HG02571 (cell line): Measurements from ENCODE around the gene PIEZO2.

ENCODE experiments used
- ATAC-seq: cut with Tn5 transposase; IDR thresholded peaks from one replicate; pipeline ENCODE4 v1.9.1; 2021; ENCODE audit warnings: mild to moderate bottlenecking, moderate library complexity; ENCODE audit not compliant: unreplicated experiment

Gene PIEZO2

DNA sequence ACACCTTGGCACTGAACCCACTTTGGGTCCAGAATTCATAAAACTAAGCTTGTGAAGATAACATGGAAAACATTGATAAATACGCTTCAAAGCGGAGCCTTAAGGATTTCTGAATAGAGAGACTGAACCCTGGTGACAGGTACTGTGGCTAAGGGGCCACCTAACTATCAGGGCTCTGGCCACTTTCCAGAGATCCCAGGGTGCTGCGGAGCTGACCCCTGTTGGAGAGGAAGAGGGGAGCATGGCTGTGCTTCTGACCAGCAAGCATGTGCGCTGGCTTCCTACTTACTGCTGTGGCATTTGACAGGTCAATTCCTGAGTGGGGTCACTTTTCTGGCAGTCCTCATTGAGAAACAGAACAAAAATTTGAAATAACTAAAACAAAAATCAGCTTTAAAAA is 395.2 kb downstream of the PIEZO2 start:
- no peak for ATAC-seq

DNA sequence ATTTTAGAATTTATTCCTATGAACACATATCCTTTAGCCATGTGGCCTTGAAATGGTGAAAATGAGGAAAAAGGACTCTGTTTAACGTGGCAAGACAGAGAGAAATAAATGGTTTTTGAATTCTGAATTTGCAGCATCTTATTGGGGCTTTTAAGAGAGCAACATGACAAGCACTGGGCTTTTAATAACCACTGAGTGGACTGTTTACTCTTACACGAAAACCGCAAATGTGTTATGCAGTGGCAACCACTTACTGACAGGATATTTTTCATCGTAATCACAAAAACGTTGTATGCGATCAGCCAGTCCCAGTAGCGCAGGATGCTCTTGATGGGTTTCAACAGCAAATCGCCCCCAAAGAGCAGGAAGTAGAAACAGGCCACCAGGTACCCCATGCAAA is 397.0 kb downstream of the PIEZO2 start:
- no peak for ATAC-seq

DNA sequence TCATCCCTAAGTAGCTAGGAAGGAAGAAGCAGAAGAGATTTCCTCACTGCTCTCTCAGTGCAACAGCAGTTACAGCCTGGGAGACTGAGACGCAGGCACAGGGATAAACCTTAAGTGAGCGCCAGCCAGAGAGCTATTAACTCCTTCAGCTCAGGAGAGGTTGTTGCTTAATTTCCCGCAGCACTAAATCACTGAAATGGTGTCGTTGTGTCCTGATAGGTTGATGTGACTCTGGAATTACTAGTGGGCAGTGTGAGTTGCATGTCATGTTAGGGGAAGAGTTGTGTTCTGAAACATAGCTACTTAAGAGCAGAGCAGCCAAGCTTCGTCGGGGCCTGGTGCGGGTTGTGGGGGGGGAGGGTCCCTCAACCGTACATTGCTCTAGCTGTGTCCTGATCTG is 397.7 kb downstream of the PIEZO2 start:
- ATAC-seq: no peak

DNA sequence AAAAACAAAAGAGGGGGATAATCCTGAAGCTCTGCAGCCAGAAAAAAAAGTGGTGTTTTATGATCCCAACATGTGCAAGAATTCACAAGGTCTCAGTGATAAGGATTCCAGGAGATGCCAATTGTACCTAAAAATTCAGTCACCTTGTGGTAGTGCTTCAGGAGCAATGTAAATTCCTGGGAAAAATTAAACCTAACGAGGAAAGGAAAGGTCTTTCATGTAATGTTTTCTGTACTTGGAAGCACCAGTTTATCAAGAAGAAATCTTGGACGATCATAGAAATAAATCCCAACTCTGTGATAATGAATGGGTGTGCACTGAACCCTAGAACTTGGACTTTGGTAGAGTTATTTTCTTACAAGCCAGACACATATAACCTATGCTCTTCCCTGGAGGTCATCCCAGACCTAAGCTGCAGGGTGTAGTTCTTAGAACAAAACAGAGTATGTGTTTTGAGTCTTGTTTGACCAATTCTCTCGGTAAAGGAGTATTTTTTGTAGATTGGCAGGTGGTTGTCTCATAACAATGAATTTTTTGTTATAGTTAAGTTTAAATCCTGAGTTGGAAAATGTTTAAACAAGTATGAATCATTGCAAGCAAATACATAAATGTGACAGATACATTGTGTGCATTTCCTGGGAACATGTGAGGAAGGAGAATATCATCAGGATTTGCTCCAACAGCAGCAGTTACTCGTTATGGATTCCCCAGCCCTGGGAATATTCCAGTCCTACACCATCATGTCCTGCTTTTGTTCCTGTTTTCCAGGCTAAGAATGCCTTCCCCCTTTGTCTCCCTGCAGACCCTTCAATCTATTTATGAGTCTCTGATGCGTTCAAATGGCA is 399.0 kb downstream of the PIEZO2 start:
- no peak for ATAC-seq

DNA sequence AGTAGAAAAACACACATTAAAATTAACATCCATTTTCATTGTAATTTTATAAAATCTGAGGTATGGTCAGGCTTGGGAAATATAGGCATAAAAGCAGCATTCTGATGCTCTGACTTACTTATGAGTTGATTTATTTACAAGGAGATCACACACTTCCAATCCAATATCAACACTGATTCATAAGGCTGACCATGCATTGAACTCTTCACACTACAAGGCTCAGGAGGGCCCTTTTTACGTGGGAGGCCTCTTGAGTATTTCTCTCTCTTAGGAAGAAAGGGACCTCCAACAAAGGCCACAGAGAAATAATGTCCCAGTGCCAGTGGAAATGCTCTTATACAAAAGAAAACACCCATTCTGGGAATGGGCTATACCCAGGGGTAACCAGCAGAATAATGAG is 400.7 kb downstream of the PIEZO2 start:
- no peak for ATAC-seq

DNA sequence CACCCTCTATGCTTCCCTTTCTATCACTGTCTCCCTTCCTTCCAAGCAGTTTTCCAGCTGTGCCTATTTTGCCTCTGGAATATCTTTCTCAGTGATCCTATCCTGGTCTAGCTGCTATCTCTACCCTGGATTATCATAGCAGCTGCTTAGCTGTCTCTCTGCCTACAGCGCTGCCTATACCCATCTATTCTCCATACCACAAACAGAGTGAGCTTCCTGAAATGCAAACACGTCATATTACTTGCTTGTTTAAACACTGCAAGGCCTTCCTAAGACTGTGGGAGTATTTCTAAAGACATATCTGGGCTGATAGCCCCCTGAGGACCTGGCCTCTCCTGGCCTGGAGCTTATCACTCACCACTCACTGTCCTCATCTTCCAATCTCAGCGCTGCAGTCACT is 403.4 kb downstream of the PIEZO2 start:
- no peak for ATAC-seq

DNA sequence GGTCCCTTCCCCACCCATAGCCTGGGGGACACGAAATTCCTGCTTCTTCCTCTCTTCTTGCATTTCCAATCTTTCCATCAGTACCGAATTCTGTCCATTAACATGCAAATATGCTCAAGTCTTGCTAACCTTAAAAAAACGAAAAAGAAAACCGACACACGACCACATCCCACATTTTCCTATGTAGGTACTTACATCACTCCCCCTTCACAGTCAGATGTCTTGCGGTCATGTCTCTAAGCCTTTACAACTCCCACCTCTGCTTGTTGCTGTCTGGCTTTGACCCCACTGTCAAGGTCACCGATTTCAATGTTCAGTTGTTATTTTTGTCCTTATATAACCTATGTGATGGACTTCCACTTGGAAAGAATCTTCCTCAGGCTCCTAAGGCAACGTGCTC is 404.1 kb downstream of the PIEZO2 start:
- no peak for ATAC-seq

DNA sequence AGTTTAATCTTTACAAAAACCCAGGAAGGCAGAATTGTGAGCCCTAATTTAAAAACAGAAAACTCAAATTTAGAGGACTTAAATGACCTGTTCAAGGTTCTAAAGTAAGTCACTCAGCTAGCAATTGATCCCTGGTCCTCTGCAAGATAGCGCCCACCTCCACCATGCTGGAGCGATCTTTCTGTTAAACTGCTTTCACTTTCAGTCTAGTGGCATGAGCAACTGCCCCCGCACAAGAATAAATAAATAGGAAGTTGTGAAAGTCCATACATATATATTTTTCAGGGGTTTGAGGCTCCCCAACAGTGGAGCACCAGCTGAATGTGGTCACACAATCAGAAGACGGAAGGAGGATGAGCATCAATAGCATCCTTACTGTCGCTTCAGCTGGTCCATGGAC is 405.6 kb downstream of the PIEZO2 start:
- no peak for ATAC-seq

DNA sequence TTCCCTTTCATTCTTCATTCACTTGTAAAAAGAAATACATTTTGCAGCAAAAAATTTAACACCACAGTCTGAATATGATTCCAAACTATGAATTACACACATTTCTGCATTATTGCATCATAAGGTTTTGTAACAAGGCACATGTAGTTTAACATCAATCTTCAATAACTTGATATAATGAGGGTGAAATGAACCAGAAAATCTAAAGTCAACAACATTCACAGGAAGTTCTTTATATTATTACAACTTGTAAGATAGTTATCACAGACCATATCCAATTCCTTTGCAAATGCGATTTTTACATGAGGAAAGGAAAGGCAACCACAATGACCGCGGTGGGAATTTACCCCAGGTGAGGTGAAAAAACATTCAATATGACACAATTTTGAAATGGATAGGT is 410.2 kb downstream of the PIEZO2 start:
- no peak for ATAC-seq

DNA sequence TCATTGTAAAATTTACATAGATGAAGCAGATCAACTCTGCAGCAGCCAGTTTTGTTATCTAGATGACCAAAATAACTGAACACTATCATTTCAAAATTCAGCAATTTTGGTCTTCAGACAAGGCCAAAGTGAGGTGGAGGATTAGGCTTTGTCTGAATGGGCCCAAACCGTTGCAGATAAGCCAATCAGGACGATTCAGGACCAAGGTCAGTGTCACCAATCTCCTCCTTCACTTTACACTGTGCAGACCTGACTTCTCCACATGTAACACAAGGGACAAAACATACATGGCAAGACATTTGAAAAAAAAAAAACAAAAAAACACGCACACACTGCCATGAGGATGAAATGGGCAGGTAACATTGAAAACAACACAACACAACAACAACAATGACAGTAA is 412.4 kb downstream of the PIEZO2 start:
- ATAC-seq: no peak

DNA sequence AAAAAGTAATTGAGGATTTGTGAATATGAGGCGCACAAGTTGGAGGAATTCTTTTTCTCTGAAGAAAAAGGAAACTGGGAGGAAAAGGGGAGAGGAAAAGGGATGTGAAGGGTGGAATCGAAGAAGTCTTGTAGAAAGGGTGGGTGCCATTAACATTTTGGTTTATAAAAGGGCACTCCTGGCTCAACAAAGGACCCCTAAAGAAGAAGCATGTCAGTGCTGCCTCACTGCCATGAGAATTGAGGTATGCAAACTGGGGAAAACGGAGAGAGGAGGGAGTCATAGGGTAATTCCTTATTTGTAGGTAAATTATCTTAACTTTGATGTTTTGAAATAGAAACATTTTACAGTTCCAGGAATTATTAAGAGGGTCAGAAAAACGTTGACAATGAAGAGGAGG is 416.4 kb downstream of the PIEZO2 start:
- ATAC-seq: no peak

DNA sequence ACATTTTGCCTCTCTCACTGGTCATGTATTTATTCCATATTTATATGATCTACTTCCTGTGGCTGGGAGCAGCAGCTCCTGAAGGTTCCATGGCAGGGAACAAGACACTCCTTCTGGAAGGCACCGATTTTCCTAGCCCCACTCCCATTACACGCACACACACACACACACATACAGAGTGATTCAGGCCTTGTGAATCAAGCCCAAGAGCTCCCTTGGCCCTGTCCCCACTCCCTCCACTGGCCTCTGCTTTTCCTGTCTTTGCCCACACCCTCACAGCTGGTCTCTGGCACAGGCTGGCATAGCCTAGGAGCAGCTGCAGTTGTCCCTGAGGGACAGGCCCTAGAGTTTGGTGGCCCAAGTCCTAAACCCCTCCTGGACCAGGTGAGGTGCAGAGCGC is 421.9 kb downstream of the PIEZO2 start:
- no peak for ATAC-seq

DNA sequence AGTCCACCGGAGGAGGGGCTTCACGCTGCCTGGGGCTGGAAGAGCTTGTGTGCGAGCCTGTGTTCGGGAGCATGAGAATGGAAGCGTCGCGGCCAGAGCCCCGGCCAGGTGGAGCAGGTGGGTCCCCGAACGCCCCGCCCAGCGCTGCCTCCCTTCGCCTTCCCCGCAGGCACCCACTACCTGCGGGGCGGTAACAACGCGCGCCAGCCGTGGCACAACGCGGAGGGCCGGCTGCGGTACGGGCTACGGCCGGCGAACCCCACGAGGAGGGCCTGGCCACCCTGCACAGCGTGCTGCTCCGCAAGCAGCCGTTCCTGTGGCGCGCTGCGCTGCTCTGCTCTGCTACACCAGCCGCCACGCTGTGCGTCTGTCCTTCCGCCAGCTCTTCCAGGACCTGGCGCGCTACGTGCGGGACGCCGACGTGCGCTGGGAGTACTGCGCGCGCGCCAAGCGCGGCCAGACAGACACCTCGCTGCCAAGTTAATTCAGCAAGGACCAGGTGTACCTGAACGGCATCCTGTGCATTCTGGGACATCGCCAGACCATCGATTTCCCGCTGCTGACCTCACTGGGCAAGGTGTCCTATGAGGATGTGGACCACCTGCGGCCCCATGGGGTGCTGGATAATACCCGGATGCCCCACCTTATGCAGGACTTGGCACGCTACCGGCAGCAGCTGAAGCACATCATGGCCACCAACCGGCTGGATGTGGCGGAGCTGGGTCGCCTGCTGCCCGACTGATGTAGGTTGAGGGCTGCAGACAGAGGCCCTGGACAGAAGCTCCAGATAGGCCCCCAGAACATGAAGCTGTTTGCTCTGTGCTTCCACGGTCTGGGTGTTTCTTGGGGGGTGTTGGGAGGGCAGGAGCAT is 422.9 kb downstream of the PIEZO2 start:
- ATAC-seq: no peak

DNA sequence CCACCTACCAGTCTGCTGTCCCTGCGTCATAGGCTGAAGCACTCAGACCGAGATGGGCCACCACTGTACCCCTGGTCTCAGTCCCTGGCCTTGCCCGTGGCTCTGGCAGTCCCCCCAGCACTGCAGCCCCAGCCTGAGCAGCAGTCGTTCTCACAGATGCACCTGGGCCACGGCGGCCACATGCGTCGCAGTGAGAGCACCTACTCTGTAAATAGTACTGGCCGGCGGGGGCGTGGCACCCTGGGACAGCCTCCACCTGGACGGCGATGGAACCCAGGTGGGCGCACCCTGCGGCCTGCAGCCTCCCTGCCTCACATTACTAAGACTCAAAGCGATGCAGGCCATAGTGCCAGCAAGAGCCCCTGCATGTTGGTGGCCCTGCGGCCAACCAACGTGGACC is 424.7 kb downstream of the PIEZO2 start:
- ATAC-seq: no peak

DNA sequence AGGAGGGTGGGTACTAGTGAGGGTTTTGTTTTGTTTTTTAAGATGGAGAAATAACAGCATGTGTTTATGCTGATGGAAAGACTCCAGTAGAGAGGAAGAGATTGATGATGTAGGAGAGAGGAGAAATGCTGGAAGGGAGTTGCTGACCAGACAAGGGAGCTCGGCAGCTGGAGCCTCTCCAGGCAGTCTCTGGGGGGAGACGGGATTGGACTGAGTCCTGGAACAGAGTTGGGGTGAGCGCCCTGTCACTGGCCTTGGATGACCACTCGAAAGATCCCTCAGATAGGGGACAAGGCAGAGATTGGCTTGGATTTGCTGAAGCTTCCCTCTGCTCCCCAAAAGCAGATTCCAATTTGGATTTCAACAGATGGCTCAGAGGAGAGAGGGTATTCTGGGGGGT is 425.9 kb downstream of the PIEZO2 start:
- ATAC-seq: no peak

DNA sequence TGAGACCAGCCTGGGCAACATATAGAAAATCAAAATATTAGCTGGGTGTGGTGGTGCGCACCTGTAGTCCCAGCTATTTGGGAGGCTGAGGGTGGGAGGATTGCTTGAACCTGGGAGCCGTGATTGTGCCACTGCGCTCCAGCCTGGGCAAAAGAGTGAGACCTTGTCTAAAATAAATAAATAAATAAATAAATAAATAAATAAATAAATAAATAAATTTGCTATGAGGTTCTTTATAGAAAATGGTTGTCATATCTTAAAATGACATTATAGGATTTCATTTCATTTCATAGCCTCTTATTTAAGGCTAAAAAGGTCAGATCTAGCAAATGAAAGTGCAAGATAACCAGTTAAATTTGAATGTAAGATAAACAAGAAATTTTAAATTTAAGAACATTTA is 430.6 kb downstream of the PIEZO2 start:
- ATAC-seq: no peak

DNA sequence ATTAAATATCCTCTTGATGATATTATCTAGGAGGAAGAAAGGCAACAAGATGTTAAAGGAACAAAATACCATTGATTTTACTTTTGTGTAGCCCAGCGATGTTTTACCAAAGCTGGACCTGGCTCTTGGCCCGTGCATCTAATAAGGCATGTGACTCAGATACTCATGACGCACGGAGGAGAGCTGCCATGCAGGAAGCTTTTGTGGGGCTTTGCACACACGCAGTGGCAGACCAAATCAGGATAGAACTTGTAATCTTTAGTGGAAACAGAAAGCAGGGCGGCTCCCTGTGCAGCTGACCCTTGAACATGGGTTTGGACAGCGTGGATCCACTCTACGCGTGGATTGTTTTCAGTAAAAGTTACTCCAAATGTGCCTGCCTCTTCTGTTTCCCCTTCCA is 433.6 kb downstream of the PIEZO2 start:
- no peak for ATAC-seq

DNA sequence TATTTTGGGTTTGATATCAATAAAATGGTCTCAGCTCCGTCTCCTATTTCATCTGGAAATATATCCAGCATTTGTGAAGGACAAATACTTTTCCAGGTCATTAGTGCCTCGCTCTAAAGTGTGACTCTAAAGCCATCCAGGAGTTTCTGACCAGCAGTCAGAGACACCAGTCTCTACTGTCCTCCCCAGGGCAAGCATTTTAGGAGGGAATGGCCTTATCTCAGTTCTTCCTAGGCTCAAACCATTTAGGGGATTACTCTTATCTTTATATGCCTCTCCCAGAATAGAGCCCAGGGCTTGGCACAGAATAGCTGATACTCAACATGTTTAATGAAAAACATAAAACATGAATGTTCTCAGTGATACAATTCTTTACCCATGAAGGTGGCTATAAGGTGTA is 436.0 kb downstream of the PIEZO2 start:
- ATAC-seq: no peak

DNA sequence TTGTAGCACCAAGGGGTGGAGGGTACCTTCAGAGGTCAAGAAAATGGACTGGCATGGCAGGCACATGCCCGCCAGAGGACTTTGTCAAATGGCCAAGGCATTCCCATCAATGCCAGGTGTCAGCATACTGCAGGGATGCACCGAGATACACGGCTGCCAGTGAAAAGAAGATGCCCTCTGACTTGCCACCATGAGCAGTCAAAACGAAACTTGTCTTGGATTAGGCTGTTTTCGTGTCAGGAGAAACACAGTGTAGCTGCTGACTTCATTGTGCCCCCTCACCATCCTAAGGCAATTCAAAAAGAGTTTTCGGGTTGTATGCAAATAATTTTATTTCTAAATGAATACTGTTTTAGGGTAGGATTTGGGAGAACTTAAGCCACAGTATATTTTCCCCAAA is 442.1 kb downstream of the PIEZO2 start:
- no peak for ATAC-seq

DNA sequence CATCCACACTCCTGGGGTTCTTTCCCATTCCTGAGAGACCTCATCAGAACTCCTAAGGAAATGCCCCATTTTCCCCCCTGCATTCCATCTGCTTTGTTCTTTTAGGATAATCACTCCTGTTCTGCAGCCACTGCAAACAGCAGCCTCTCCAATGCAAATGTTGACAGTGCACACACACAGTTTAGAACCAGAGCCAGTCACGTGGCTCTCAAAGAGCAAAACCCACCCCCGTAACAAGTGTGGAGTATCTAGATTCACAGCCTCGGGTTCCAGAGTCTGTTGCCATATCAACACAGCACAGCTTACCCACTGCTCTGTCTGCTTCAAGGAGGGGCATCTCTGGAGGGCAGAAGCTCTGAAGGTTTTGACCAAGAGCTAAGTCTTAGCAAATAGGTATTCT is 443.6 kb downstream of the PIEZO2 start:
- no peak for ATAC-seq

DNA sequence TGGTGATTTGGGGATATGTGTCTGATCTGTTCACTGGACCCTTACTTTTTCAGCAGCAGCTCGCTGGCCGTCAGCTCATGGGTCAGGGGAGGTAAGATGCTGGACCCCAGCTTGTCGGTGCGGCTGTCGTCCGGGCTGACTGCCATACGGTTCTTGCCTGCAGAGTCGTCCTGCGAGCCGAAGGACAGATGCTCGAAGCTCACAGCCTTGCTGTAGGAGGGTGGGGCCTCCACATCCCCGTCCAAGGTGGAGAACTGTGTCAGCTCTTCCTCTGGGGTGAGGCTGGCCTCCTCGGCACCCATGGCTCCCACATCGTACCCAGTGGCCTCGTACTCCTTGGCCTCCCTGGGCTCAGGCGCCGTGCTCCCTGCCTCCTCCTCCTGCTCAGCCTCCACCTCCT is 444.1 kb downstream of the PIEZO2 start:
- ATAC-seq: no peak

DNA sequence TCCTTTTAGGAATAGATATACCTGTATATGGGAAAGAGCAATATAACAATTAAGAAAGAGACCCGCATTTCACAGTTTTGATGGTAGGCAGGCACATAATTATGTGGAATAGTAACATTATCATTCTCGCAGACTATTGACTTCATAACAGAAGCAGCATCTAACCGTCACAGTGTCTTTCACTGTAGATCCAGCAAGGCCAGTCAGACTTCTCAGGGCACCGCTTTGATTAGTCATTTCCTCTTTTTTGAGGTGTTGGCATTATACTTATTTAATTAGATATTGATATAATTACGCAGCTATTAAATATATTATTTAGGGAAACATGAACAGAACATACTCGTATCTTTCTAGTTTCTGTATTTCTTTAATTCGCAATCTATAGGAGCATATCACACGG is 447.2 kb downstream of the PIEZO2 start:
- ATAC-seq: no peak
